Activated CD4-positive, alpha-beta T cell treated with anti-CD3 and anti-CD28 coated beads for 24 hours (primary cell): ENCODE results near the gene TAC3.
"Not testable (repeated sequence)": the region's sequence is repeated elsewhere in the genome, so short reads cannot be mapped to it uniquely, and the experiment has no call there.

ENCODE experiments used
- DNase-seq, 2 donors: peaks; one replicate each; pipeline ENCODE4 v3.0.0-alpha.2; 2020; ENCODE audit warnings: low read depth in 2 of 2

The TAC3 gene

GRCh38 chr12:57037264-57037663 lies 20.9 kb upstream of the TAC3 start:
- no peak for DNase-seq

GRCh38 chr12:57033431-57033830 lies 17.1 kb upstream of the TAC3 start:
- no peak for DNase-seq

DNA sequence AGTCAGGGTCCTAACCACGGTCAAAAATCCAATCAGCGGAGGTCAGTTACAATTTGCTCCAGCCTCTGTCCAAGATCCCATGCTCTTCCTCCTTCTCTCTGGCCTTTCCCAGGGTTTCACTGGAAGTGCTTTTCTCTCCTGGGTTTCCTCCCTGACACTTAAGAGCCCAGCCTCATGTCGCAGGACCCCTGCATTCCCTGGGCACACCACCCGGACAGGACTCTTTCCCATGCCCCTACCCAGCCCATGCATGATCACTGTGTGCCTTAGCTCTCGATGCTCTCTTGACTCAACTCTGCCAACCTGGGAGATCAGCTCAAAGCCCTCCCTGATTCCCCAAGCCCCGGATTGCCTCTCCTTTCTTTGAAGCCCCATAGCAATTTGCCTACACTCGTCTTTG lies 15.5 kb upstream of the TAC3 start:
- no peak for DNase-seq

DNA sequence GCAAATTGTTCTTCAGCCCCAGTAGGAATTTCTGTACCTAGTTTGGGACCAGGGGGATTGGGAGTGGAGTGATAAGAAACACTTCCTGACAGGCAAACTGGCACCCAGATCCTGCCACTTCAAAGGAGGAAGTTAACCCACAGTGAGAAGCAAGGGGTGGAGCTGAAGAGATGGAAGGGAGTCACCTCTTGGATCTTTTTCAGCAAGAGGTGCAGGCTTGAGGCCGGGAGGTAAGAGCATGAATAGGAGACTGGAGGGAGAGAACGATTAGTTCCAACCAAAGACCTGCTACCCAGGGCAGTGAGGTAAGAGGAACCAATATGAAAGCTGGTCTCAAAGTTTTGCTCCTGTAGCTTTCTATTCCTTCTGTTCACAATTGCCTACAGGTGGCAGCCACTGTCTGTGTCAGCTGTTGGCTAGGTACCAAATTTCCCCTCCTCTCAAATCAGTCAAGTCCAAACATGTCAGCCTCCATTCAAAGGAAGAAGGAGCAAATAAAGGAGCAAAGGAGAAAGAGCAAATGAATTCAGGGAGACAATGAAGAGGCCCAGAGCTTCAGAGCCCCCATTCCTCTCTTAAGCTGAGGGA lies 14.9 kb upstream of the TAC3 start:
- DNase-seq = no peak

DNA sequence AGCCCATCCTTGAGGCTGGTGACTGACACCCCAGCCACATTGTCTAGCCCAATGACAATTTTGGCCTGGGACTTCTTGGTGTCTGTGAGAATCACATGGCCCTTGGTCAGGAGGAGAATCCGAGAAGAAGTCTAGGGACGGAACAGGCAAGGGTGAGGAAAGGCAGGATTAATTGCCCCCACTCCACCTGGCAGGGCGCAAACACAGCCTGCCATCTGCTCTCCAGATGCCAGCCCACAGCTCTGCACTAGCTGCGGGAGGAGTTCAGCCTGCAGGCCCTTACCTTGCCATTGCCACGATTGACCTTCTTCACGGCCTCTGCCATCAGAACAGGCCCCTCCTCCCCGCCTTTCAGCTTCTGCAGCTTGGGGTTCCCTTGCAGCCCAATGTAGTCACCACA lies 13.1 kb upstream of the TAC3 start:
- no peak for DNase-seq

GRCh38 chr12:57027805-57028153 lies 11.4 kb upstream of the TAC3 start:
- DNase-seq = no peak

DNA sequence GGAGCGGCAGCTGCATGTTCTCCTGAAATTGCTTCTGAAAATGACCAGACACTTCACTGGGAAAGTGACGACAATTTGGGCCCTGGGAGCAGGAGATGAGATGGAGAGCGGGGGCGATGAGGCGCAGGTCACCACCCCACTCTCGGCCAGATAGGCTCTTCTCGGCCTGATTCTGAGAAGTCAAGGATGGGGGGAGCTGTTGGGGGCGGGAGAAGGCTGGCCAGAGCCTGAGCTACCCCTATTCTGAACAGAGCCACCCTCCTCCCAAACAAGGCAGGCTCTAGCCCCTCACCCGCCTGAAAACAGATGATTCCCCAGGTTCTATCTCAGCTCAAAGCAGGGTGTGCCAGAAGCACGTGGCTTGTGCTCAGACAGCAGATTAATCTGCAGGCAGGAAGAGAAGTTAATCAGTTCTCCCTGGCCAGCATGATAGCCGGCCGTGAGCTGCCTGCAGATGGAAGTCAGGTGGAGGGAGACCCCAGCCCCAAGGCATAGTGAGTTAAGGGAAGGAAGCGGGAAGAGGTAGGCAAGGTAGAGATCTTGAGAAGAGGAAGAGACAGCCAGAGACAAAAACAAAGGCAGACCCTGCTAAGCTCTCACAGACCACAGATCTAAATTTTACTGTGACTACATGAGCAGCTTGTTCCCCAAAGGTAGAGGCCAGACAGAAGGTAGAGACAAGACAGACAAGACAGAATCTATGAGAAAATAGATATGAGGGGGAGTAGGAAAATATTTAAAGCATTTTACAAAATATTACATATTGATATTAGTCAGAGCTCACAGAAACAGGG lies 10.9 kb upstream of the TAC3 start:
- no peak for DNase-seq

DNA sequence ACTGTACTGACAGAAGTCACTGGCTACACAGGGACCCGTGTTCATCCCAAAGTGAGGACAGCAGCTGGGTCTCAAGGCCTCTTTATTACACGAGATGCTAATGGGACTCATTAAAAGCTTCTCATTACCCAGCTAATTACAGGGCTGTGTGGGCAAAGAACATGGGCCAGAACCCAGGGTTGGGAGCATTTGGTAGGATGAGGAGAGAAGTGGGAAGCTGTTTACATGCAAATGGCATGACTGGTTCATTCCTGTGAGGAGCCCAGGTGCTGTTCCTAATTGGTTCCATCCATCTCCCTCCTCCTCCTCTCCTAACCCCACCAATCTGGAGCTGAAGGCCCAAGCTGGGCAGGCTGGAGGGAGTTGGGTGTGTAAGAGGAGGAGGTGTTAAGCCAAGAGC lies 8.9 kb upstream of the TAC3 start:
- DNase-seq = no peak

DNA sequence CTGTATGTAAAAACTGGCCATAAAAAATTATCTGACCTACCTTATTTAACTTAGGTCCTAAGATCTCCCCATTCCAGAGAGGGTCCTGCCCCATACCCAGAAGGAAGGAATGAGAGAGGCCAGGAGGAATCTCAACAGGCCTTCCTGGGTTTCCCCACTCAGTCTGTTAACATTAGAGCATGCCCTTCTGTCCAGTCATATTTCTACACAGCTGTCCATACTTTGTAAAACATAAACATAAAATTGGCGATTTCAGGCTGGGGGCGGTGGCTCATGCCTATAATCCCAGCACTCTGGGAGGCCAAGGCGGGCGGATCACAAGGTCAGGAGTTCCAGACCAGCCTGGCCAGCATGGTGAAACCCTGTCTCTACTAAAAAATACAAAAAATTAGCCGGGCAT lies 6.0 kb upstream of the TAC3 start:
- DNase-seq = not testable (repeated sequence)

GRCh38 chr12:57019983-57020719 lies 3.8 kb upstream of the TAC3 start:
- no peak for DNase-seq

GRCh38 chr12:57018906-57019305 lies 2.6 kb upstream of the TAC3 start:
- no peak for DNase-seq

DNA sequence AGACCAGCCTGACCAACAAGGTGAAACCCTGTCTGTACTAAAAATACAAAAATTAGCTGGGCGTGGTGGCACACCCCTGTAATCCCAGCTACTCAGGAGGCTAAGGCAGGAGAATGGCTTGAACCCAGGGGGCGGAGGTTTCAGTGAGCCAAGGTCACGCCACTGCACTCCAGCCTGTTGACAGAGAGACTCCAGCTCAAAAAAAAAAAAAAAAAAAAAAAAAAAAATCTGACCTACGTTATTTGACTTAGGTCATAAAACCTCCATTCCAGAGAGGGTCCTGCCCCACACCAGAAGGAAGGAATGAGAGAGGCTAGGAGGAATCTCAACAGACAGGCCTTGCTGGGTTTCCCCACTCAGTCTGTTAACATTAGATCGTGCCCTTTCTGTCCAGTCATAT lies 2.0 kb upstream of the TAC3 start:
- DNase-seq = not testable (repeated sequence)

GRCh38 chr12:57012600-57013465 lies 3.5 kb downstream of the TAC3 start:
- no peak for DNase-seq

DNA sequence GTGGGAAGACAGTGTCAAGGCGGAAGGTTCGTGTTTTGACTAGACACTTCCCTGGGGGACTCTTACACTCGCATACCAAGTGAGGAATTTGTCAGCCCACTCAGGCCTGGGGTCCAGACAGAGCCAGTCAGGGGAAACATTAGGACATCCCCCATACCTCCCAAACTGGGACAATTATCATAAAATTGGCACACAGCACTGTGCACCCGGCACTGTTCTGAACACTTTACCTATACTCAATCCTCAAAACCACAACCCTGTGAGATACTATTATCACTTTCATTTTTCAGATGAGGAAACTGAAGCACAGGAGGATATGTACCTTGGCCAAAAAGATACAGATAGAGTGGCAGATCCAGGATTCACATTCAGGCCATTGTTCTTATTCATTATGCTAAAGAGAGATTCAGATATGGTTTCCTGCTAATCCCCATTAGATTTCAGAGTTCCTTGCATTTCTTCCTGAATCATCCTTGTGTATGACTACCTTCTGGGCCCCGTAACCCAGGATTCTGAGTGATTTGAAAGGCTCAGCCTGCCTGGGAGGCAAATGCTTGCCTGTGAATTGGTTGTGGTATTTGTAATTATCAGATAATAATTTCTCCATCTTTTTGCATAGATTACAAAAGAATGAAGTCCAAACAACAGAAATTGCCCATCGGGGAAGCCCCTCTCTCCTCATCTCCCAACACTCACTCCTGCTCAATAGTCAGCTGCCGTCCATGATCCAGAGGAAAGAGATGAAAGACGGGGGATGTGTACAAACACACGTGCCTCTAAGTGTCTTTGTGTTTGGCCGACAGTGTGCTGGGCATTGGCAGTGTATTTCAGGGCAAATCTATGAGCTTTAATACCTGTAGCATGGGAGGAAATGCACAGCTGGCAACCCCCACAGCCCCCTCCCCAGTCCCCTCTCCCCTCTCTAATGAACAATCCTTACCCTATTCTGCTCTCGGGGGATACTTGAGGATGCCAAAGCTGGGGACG lies 4.6 kb downstream of the TAC3 start:
- DNase-seq = no peak

DNA sequence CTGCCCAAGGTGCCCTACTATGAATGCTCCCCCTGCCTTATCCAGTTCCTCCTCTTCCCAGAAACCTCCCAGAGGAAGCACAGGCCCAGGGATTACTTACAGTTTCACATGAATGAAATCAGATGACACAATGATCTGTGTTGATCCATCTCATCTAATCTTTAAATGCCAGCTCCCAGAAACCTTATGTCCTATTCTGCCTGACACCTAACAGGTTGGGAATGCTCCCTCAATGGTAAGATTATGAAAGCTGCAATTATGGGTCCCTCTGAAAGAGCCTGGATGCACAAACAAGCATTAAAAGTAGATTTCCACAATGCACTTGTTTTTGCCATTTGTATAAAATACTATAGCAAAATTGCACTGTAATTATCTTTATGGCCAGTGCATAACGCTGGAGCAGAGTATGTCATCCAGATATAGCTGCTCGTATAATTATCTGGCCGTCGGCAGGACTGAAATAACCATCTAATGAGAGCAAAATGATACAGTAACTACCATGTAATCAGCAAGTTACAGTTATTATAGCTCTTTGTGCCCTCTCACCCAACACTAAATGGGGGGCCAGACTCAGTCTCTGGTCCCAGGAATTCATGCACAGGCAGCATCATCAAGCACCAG lies 5.6 kb downstream of the TAC3 start:
- no peak for DNase-seq

GRCh38 chr12:57009949-57010626 lies 6.2 kb downstream of the TAC3 start:
- no peak for DNase-seq

- no peak for DNase-seq
These were observed 8.2 kb downstream of the TAC3 start for GRCh38 chr12:57008178-57008577.

- no peak for DNase-seq
These were observed 9.4 kb downstream of the TAC3 start for GRCh38 chr12:57006809-57007475.
